ENCODE data around the gene UBTF. TPM values are rescaled to one million over a fixed set of nuclear protein-coding genes. Genes with fewer than 3 reads are reported as not detected.

Gene UBTF
- total RNA-seq, 1 experiment from 2014 or later: 57.9 TPM

DNA sequence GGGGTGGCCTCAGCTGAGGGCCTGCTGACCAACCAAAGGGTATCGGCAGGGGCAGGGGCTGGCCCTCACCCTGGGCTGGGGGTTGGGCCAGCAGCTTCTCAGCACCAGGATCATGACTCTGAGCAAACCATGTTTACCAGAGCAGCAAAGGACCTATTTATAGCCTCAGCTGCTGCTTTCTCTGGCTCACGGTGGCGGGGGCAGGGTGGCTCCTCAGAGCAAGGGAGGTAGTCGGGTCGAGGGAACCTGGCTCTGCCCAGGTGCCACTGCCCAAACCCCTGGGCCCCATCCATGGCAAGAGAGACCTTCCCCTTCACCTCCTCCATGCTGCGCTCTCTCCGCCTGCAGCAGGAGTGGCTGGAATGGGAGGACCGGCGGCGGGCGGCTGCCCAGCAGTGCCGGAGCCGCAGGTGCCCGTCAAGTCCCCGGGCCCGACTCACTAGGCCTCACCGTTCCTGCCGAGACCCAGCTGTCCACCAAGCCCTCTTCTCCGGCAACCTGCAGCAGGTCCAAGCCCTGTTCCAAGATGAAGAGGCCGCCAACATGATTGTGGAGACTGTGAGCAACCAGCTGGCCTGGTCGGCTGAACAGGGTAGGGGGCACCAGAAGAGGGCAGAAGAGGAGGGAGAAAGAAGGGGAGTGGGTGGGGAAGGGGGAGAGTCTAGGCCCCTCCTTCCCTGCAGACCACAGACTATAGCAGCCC lies 48.8 kb downstream of the UBTF start, which contains the start of gene ASB16:
TSS of gene ASB16 (plus strand) at position 206 of the 703 bp plus-strand sequence. CDS start at position 292, 86 bp downstream.
- no peak for DNase-seq (ENCODE audit: low read depth)

DNA sequence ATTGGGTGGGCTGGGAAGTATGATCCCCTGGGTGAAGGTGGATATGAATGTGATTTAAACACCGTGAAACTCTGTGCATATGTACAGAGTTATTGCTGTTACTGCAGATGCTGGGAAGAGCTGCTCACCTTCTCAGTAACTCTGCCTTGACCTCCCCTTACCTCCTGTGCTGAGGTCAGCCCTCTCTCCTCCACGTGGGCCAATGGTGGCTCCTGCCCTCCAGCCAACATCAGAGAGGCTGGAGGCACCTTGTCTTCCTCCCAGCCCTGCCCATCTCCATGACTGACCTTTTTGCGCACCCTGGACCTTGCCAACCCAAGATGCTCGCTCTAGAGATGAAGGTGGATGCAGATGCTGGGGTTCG lies 49.4 kb downstream of the UBTF start:
- no peak for DNase-seq (ENCODE audit: low read depth)

DNA sequence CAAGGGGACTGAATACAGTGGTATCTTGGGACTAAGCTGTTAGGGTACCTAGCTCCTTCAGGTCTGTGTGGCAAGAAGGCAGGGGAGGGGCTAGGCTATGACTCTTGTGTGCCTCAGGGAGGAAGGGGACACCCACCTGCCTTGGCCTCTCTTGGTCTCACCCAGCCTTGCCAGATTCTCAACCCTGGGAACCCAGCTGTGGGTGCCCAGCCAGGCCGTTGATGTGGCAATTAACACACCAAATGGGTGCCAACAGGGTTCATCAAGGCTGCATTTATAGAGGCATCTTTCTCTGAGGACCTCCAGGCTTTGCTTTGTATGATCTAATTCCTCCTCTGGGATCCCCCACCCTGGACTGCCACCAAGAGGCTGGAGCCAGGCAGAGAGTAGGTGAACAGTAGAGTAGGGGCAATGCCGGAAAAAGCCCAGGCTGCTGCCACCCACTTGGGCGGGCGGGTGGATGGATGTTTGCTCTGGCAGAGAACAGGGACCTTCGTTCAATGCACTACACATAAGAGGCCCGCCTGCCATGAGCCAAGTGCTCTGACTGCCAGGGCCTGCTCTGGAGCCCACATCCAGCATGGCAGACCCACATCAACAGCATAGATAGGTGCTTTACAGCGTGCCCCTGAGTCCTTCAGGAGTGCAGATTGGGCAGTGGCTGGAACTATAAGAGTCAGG lies 52.2 kb downstream of the UBTF start:
- DNase-seq (ENCODE audit: low read depth): no peak

DNA sequence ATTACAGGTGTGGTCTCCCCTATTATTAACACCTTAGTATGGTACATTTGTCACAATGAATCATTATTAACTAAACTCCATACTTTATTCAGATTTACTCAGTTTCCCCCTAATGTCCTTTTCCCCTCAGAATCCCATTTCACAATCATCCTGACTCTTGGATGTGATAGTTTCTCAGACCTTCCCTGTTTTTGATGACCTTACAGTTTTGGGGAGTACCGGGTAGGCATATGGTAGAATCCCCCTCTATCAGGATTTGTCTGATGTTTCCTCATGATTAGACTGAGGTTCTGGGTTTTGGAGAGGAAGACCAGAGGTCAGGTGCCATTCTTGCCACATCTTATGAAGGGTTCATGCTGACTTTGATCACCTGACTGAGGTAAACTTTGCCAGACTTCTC lies 55.0 kb downstream of the UBTF start:
- no peak for DNase-seq (ENCODE audit: low read depth)

DNA sequence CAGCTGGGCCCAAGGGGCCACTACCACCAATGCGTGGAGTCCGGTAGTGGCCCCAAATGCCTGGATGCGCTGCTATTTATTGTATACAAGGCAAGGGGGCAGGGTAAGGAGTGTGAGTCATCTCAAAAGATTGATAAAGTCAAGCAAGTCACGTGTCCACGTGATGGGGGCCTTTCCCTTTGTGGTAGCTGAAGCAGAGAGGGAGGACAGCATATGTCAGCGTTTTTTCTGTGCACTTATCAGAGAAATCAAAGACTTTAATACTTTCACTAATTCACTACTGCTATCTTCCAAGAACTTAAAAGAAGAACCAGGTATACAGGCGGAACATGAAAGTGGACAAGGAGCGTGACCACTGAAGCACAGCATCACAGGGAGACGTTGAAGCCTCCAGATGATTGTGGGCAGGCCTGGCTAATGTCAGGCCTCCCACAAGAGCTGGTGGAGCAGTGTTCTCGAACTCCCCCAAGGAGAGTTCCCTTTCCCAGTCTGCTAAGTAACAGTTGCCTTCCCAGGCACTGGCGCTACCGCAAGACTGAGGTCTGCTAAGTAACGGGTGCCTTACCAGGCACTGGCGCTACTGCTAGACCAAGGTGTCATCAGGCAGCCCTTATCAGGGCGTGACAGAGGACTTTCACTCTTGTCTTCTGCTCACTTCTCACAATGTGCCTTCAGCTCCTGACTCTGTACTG lies 59.8 kb downstream of the UBTF start:
- DNase-seq (ENCODE audit: low read depth): no peak

DNA sequence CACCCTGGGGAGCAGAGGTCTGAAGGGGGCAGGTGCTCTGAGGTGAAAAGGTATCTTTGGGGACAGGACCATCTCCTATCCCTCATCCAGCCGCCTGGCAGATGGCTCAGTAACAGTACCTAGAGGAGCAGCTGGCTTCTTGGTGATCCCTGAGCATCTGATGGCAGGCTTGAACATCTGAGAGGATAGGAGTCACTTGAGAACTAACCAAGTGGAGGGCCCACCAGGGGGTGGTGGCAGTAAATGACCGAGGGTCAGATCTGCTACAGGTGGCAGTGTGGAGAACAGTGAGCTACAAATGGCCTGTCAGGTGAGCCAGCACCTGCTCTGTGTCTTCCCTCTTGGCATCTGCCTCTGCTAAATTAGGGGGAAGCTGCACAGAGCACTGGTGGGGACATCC lies 64.0 kb downstream of the UBTF start:
- DNase-seq (ENCODE audit: low read depth): no peak

Other genes starting within 250 kb of the UBTF start
- gene NAGS, start 215.1 kb downstream of the UBTF start, total RNA-seq (2014; rRNA removed; shearing (Covaris generic)): 0.09 and 1.1 TPM in 2 replicates
- 27.9 and 31.9 TPM in 2 replicates for gene TMEM101, start 204.7 kb downstream of the UBTF start, total RNA-seq (2014; rRNA removed; shearing (Covaris generic))
- 41.0 and 42.6 TPM in 2 replicates for gene LSM12, start 153.0 kb downstream of the UBTF start, total RNA-seq (2014; rRNA removed; shearing (Covaris generic))
- 22.6 and 30.1 TPM in 2 replicates for gene G6PC3, start 148.9 kb downstream of the UBTF start, total RNA-seq (2014; rRNA removed; shearing (Covaris generic))
- gene HDAC5, start 96.0 kb downstream of the UBTF start, total RNA-seq (2014; rRNA removed; shearing (Covaris generic)): 24.0 and 33.1 TPM in 2 replicates
- gene HROB, start 77.7 kb downstream of the UBTF start, total RNA-seq (2014; rRNA removed; shearing (Covaris generic)): 4.3 and 7.9 TPM in 2 replicates
- gene ASB16, start 49.0 kb downstream of the UBTF start, total RNA-seq (2014; rRNA removed; shearing (Covaris generic)): not detected in 2 replicates
- gene TMUB2, start 32.7 kb downstream of the UBTF start, total RNA-seq (2014; rRNA removed; shearing (Covaris generic)): 7.0 and 9.2 TPM in 2 replicates
- gene ATXN7L3, start 19.8 kb downstream of the UBTF start, total RNA-seq (2014; rRNA removed; shearing (Covaris generic)): 23.6 and 41.2 TPM in 2 replicates
- not detected in 2 replicates for gene SLC4A1, start 48.5 kb upstream of the UBTF start, total RNA-seq (2014; rRNA removed; shearing (Covaris generic))
- gene RUNDC3A, start 88.9 kb upstream of the UBTF start, total RNA-seq (2014; rRNA removed; shearing (Covaris generic)): 0.69 TPM in 1 of 2 replicates, not detected in the other
- gene SLC25A39, start 105.1 kb upstream of the UBTF start, total RNA-seq (2014; rRNA removed; shearing (Covaris generic)): 65.6 and 89.0 TPM in 2 replicates
- 63.0 and 84.5 TPM in 2 replicates for gene GRN, start 125.6 kb upstream of the UBTF start, total RNA-seq (2014; rRNA removed; shearing (Covaris generic))
- gene FAM171A2, start 144.2 kb upstream of the UBTF start, total RNA-seq (2014; rRNA removed; shearing (Covaris generic)): 3.0 and 3.4 TPM in 2 replicates
- 0.46 TPM in 1 of 2 replicates, not detected in the other for gene ITGA2B, start 170.0 kb upstream of the UBTF start, total RNA-seq (2014; rRNA removed; shearing (Covaris generic))

Data from Daoy (cell line).